SK-N-SH treated with all-trans-retinoic acid at 6 μM for 48 hours (cell line): ENCODE results near the gene KIRREL3.

Source experiments
- ATAC-seq: fragments of 200-7000 bp; cut with Tn5 transposase; 3 replicates; pipeline ENCODE4 v1.9.1; 2020; ENCODE audit warnings: mild to moderate bottlenecking, moderate library complexity
- CREB5 ChIP-seq: fragments of 250-450 bp; sonication (Bioruptor Pico); IDR thresholded peaks from 2 replicates; pipeline ENCODE4 v1.5.1; 2020; ENCODE audit warnings: low read depth, mild to moderate bottlenecking, moderate library complexity
- CSDC2 ChIP-seq: fragments of 250-450 bp; sonication (Bioruptor Pico); IDR thresholded peaks from 2 replicates; pipeline ENCODE4 v1.5.0; 2020; ENCODE audit warnings: mild to moderate bottlenecking, moderate library complexity
- CSRNP3 ChIP-seq: fragments of 250-450 bp; sonication (Bioruptor Pico); IDR thresholded peaks from 2 replicates; pipeline ENCODE4 v1.5.1; 2021; ENCODE audit warnings: mild to moderate bottlenecking, moderate library complexity
- GLIS3 ChIP-seq: fragments of 250-450 bp; sonication (Bioruptor Pico); IDR thresholded peaks from 2 replicates; pipeline ENCODE4 v1.5.0; 2020; ENCODE audit warnings: mild to moderate bottlenecking, moderate library complexity
- OSR1 ChIP-seq: fragments of 250-450 bp; sonication (Bioruptor Pico); IDR thresholded peaks from 2 replicates; pipeline ENCODE4 v1.8.0; 2022; ENCODE audit warnings: moderate library complexity, mild to moderate bottlenecking, inconsistent platforms
- POU6F1 ChIP-seq: fragments of 250-450 bp; sonication (Bioruptor Pico); IDR thresholded peaks from 2 replicates; pipeline ENCODE4 v1.8.0; 2021; ENCODE audit warnings: low read depth, mild to moderate bottlenecking, moderate library complexity, borderline replicate concordance
- PPARA ChIP-seq: fragments of 250-450 bp; sonication (Bioruptor Pico); IDR thresholded peaks from 2 replicates; pipeline ENCODE4 v1.5.0; 2020; ENCODE audit warnings: mild to moderate bottlenecking, borderline replicate concordance
- RARB ChIP-seq: fragments of 250-450 bp; sonication (Bioruptor Pico); IDR thresholded peaks from 2 replicates; pipeline ENCODE4 v1.8.0; 2021; ENCODE audit warnings: mild to moderate bottlenecking, moderate library complexity
- SNAI2 ChIP-seq: fragments of 250-450 bp; sonication (Bioruptor Pico); IDR thresholded peaks from 2 replicates; pipeline ENCODE4 v1.5.0; 2020; ENCODE audit warnings: mild to moderate bottlenecking, moderate library complexity
- TCF4 ChIP-seq: fragments of 250-450 bp; sonication (Bioruptor Pico); IDR thresholded peaks from 2 replicates; pipeline ENCODE4 v1.8.0; 2021; ENCODE audit warnings: mild to moderate bottlenecking, moderate library complexity, borderline replicate concordance
- TOX ChIP-seq: fragments of 250-450 bp; sonication (Bioruptor Pico); IDR thresholded peaks from 2 replicates; pipeline ENCODE4 v1.8.0; 2021; ENCODE audit warnings: mild to moderate bottlenecking, moderate library complexity, borderline replicate concordance
- TSHZ2 ChIP-seq: fragments of 250-450 bp; sonication (Bioruptor Pico); IDR thresholded peaks from 2 replicates; pipeline ENCODE4 v1.5.0; 2020; ENCODE audit warnings: mild to moderate bottlenecking, moderate library complexity
- ZC3H10 ChIP-seq: fragments of 250-450 bp; sonication (Bioruptor Pico); IDR thresholded peaks from 2 replicates; pipeline ENCODE4 v1.5.1; 2021; ENCODE audit warnings: mild to moderate bottlenecking, moderate library complexity
- ZFP3 ChIP-seq: fragments of 250-450 bp; sonication (Bioruptor Pico); IDR thresholded peaks from 2 replicates; pipeline ENCODE4 v1.5.0; 2020; ENCODE audit warnings: mild to moderate bottlenecking, moderate library complexity
- ZNF565 ChIP-seq: fragments of 450-650 bp; formaldehyde crosslinking; conservative IDR thresholded peaks from 2 replicates; pipeline ENCODE4 v1.5.0; 2020; ENCODE audit warnings: low read depth, mild to moderate bottlenecking, moderate library complexity
- ZNF70 ChIP-seq: fragments of 450-650 bp; formaldehyde crosslinking; IDR thresholded peaks from 2 replicates; pipeline ENCODE4 v1.5.0; 2020; ENCODE audit warnings: mild to moderate bottlenecking, moderate library complexity
- ZNF8 ChIP-seq: fragments of 450-650 bp; formaldehyde crosslinking; IDR thresholded peaks from 2 replicates; pipeline ENCODE4 v1.5.0; 2020; ENCODE audit warnings: mild to moderate bottlenecking, moderate library complexity

KIRREL3 gene

GRCh38 chr11:126489836-126490660 is 510.5 kb downstream of the KIRREL3 start:
- TF ChIP-seq CSRNP3 (CRISPR knock-in tag), result no peak
- TF ChIP-seq CSDC2 (CRISPR knock-in tag), result no peak
- no peak for TF ChIP-seq SNAI2 (CRISPR knock-in tag)
- no peak for TF ChIP-seq ZNF565 (CRISPR knock-in tag)
- TF ChIP-seq POU6F1 (CRISPR knock-in tag), result no peak
- TF ChIP-seq GLIS3 (CRISPR knock-in tag), result no peak
- TF ChIP-seq PPARA (CRISPR knock-in tag), result no peak
- no peak for TF ChIP-seq RARB (CRISPR knock-in tag)
- no peak for ATAC-seq

- no peak for ATAC-seq
- TF ChIP-seq SNAI2 (CRISPR knock-in tag) (no peak), CSDC2 (CRISPR knock-in tag) (no peak), CSRNP3 (CRISPR knock-in tag) (no peak), ZNF8 (CRISPR knock-in tag) (no peak), ZC3H10 (CRISPR knock-in tag) (no peak), TOX (CRISPR knock-in tag) (no peak), TSHZ2 (CRISPR knock-in tag) (no peak), CREB5 (CRISPR knock-in tag) (no peak), GLIS3 (CRISPR knock-in tag) (no peak), RARB (CRISPR knock-in tag) (no peak), ZNF565 (CRISPR knock-in tag) (no peak), PPARA (CRISPR knock-in tag) (no peak), OSR1 (CRISPR knock-in tag) (no peak)
Measured at GRCh38 chr11:126488591-126489370, 511.8 kb downstream of the KIRREL3 start.

- no peak for TF ChIP-seq ZNF70 (CRISPR knock-in tag)
- TF ChIP-seq ZNF8 (CRISPR knock-in tag), result no peak
- no peak for TF ChIP-seq ZFP3 (CRISPR knock-in tag)
- TF ChIP-seq RARB (CRISPR knock-in tag), result no peak
- no peak for TF ChIP-seq OSR1 (CRISPR knock-in tag)
- TF ChIP-seq TCF4 (CRISPR knock-in tag), result no peak
- no peak for ATAC-seq
Measured at GRCh38 chr11:126487711-126488110, 512.9 kb downstream of the KIRREL3 start.
